ENCODE results near the gene SCYGR7.
"Not testable (repeated sequence)": the region's sequence is repeated elsewhere in the genome, so short reads cannot be mapped to it uniquely, and the experiment has no call there.

Gene SCYGR7

GRCh38 chr2:227728035-227728434 lies at the start of gene SCYGR7:
Gene SCYGR7, plus strand, starts transcription at chr2:227728335. Its CDS starts 0 bp downstream, at chr2:227728335.
- no peak for DNase-seq

GRCh38 chr2:227684258-227684657 lies 43.9 kb upstream of the SCYGR7 start:
- no peak for DNase-seq

- DNase-seq: no peak
Measured at GRCh38 chr2:227687189-227687588, 40.9 kb upstream of the SCYGR7 start.

GRCh38 chr2:227696990-227697679 lies 31.0 kb upstream of the SCYGR7 start:
- DNase-seq: no peak

GRCh38 chr2:227701556-227701955 lies 26.6 kb upstream of the SCYGR7 start:
- no peak for DNase-seq

- DNase-seq: no peak
Measured at GRCh38 chr2:227703280-227703732, 24.8 kb upstream of the SCYGR7 start.

GRCh38 chr2:227703961-227704360 lies 24.2 kb upstream of the SCYGR7 start:
- no peak for DNase-seq

GRCh38 chr2:227706859-227707258 lies 21.3 kb upstream of the SCYGR7 start:
- no peak for DNase-seq

GRCh38 chr2:227707390-227707789 lies 20.7 kb upstream of the SCYGR7 start:
- no peak for DNase-seq

- DNase-seq: no peak
Measured at GRCh38 chr2:227710986-227711385, 17.1 kb upstream of the SCYGR7 start.

GRCh38 chr2:227713291-227713690 lies 14.8 kb upstream of the SCYGR7 start:
- DNase-seq: no peak

- no peak for DNase-seq
Measured at GRCh38 chr2:227716501-227716900, 11.6 kb upstream of the SCYGR7 start.

GRCh38 chr2:227717687-227718567 lies 10.2 kb upstream of the SCYGR7 start, which contains the start of gene SLC19A3:
Gene SLC19A3, minus strand, starts transcription at chr2:227718028. Its CDS starts 15,710 bp downstream, at chr2:227702318.
- DNase-seq: no peak

GRCh38 chr2:227719641-227720040 lies 8.5 kb upstream of the SCYGR7 start:
- no peak for DNase-seq

GRCh38 chr2:227720680-227721079 lies 7.5 kb upstream of the SCYGR7 start:
- no peak for DNase-seq

- not testable (repeated sequence) for DNase-seq
Measured at GRCh38 chr2:227722821-227723220, 5.3 kb upstream of the SCYGR7 start.

GRCh38 chr2:227724394-227725039 lies 3.6 kb upstream of the SCYGR7 start, which contains the start of gene SCYGR6:
Gene SCYGR6, minus strand, starts transcription at chr2:227724757. Its CDS starts 0 bp downstream, at chr2:227724757.
- DNase-seq: no peak

GRCh38 chr2:227739351-227739750 lies 11.2 kb downstream of the SCYGR7 start:
- DNase-seq: no peak

- not testable (repeated sequence) for DNase-seq
Measured at GRCh38 chr2:227740705-227741104, 12.6 kb downstream of the SCYGR7 start.

- no peak for DNase-seq
Measured at GRCh38 chr2:227745594-227745993, 17.5 kb downstream of the SCYGR7 start, which contains the start of gene SCYGR8. Gene SCYGR8, plus strand, starts transcription at chr2:227745894. Its CDS starts 0 bp downstream, at chr2:227745894.

GRCh38 chr2:227748079-227748478 lies 19.9 kb downstream of the SCYGR7 start:
- no peak for DNase-seq

GRCh38 chr2:227756261-227756660 lies 28.1 kb downstream of the SCYGR7 start:
- not testable (repeated sequence) for DNase-seq

Data from stimulated activated CD4-positive, alpha-beta T cell treated with anti-CD3 and anti-CD28 coated beads, Interleukin-4, amount 100 ng/mL, for 1 hour (primary cell).